Activated CD4-positive, alpha-beta T cell treated with anti-CD3 and anti-CD28 coated beads, Interleukin-2, amount 10 ng/mL, durations not matched to agents 7 days and 5 days (primary cell): Measurements from ENCODE around the gene BBS7. TPM values are rescaled to one million over a fixed set of nuclear protein-coding genes. Genes with fewer than 3 reads are reported as not detected.

ENCODE experiments used
- CTCF ChIA-PET: fragments of 350-600 bp; sonication (Branson Sonifier 250); formaldehyde crosslinking; loops from one replicate; lab custom pipeline; 2021; ENCODE audit warnings: antibody characterized with exemption; lab: Charles Lee
- POLR2A ChIA-PET: fragments of 350-600 bp; sonication (Branson Sonifier 250); formaldehyde crosslinking; loops from one replicate; lab custom pipeline; 2021; ENCODE audit warnings: antibody characterized with exemption; lab: Charles Lee
- DNase-seq: peaks from one replicate; pipeline ENCODE4 v3.0.0-alpha.2; 2020
- H3K27ac Mint-ChIP-seq: one replicate; pipeline ENCODE4 v1.8.0; 2021; ENCODE audit warnings: mild to moderate bottlenecking, moderate library complexity, mixed read lengths
- H3K27me3 Mint-ChIP-seq: one replicate; pipeline ENCODE4 v1.8.0; 2021; ENCODE audit warnings: mixed read lengths
- H3K36me3 Mint-ChIP-seq: one replicate; pipeline ENCODE4 v1.8.0; 2021; ENCODE audit warnings: low read depth, mixed read lengths
- H3K4me1 Mint-ChIP-seq: one replicate; pipeline ENCODE4 v1.8.0; 2021; ENCODE audit warnings: mixed read lengths
- H3K4me3 Mint-ChIP-seq: one replicate; pipeline ENCODE4 v1.8.0; 2021; ENCODE audit warnings: mild to moderate bottlenecking, moderate library complexity, mixed read lengths
- H3K9me3 Mint-ChIP-seq: one replicate; pipeline ENCODE4 v1.8.0; 2021; ENCODE audit warnings: mixed read lengths
- total RNA-seq, 2 experiments: library from RNA; stranded (reverse); gene quantifications; one replicate each; pipeline ENCODE4 v1.2.3, GENCODE V29; 2021

BBS7 gene
- total RNA-seq, 2 experiments from 2014 or later, result 16.3 to 21.5 TPM

DNA sequence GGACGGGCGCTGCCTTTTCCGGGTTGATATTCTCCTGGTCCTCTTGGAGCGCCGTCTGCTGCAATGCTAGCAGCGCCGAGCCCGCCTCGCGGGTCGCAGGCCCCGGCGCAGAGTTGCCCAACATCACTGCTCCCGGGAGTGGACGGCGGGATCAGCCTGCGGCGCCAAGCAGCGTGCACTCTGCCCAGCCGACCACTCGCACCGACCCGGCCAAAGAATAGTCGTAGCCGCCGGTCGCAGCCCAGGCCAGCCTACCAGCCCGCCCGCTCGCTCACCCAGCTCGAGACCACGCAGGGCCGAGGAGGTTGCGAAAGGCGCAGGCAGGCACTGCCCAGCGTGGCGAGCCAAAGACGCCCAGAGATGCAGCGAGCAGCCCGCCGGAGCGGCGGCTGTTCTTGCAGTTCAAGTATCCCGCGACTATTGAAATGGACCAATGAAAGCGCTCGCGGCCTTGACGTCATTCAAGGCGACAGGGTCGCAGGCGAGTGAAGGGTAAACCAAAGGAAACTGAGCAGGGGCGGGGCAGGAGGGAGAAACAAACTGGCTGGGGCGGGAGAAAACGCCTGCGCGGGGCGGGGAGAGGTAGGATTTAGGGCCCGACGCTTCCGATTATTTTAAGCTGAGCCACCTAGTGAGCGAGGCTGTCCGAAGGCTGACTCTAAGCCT, 46.6 kb downstream of the BBS7 start, which contains the start of gene CCNA2:
CCNA2 (minus strand) TSS at position 379 of the 666 bp plus-strand sequence; CDS start at position 124, 255 bp downstream.
- CTCF ChIA-PET, result interaction anchor here (1.0 to 1.1 kb wide), 2 partner anchors 10 to 33 kb away, joined by 3 read pairs; no protein-coding TSS in a partner anchor
- H3K27me3 Mint-ChIP-seq, result no peaks in the 10 kb centered on the region
- peak; percentile 99 for DNase-seq
- H3K9me3 Mint-ChIP-seq, result no peaks in the 10 kb centered on the region
- peak within 1 kb of the TSS; percentile 96 for H3K4me3 Mint-ChIP-seq
- peaks cover 40% of the 10 kb centered on the region for H3K36me3 Mint-ChIP-seq
- POLR2A ChIA-PET, result interaction anchor here (1.0 to 1.1 kb wide), 2 partner anchors 21 to 38 kb away, joined by 4 read pairs; no protein-coding TSS in a partner anchor
- H3K27ac Mint-ChIP-seq, result peak within 1 kb of the TSS; percentile 99
- H3K4me1 Mint-ChIP-seq, result peaks cover 34% of the 10 kb centered on the region

DNA sequence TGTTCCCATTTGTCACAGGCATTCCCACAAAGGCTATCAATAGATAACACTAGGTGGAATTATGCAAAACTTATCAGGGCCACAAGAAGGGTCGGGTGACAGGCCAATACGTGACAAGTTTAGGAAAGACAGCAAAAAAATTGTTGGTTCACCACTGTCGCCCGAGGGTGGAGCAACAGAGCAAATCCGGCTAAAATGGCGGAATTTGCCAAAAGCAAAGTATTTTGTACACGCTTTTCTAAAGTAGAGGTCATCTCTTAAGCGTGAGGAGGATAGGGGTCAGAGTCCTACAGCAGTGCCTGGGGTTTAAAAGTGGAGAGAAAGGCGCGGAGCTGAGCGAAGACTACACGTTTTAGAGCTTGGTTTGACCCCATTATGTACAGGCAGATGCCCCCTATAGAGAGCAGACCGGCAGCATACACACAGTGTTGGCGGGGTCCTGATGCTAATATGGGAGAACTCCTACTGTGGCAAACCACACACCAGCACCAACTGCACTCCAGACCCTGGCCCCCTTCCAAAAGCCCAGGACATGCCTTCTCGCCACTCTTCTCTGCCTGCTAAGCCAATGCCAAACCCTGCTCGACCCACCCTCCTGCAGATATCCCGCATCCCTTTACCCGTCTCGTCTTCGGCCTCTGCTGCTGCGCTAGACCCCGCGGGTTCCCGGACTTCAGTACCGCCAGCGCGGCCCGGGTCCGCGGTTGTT, 47.3 kb downstream of the BBS7 start:
- H3K4me3 Mint-ChIP-seq, result peak overlapping the region; percentile 96
- no peaks in the 10 kb centered on the region for H3K9me3 Mint-ChIP-seq
- ChIA-PET POLR2A (interaction anchor here (0.5 to 1.5 kb wide), 3 partner anchors 37 to 1757 kb away, joined by 3 to 4 read pairs (median 4); partner anchors contain the start of gene ANXA5), CTCF (interaction anchor here (1.0 to 1.8 kb wide), 2 partner anchors 11 to 32 kb away, joined by 3 to 4 read pairs; no protein-coding TSS in a partner anchor)
- peaks cover 41% of the 10 kb centered on the region for H3K4me1 Mint-ChIP-seq
- no peaks in the 10 kb centered on the region for H3K27me3 Mint-ChIP-seq
- H3K27ac Mint-ChIP-seq, result peak overlapping the region; percentile 99
- DNase-seq, result peak; percentile 75
- peaks cover 47% of the 10 kb centered on the region for H3K36me3 Mint-ChIP-seq

DNA sequence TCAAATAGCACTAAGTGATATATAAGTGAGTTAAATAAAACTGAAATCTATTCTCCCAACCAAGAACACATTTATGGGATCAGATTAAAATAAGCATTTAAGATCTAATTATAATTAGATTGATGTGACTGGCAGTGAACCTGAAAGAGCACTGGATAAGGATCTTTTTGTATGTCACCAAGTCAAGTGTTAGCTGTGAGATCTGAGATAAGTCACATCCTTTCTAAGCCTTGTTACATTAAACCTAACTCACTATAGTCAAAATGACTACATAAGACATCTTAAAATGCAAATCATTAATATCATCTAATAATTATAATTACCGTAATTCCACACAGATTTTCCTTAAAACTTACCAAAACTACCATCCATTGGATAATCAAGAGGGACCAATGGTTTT, 48.2 kb downstream of the BBS7 start:
- Mint-ChIP-seq H3K4me1 (peaks cover 48% of the 10 kb centered on the region), H3K4me3 (peak overlapping the region; percentile 96), H3K36me3 (peaks cover 56% of the 10 kb centered on the region), H3K9me3 (no peaks in the 10 kb centered on the region), H3K27ac (peak overlapping the region; percentile 99), H3K27me3 (no peaks in the 10 kb centered on the region)
- DNase-seq, result no peak
- ChIA-PET CTCF (interaction anchor here (0.9 to 2.7 kb wide), 4 partner anchors 12 to 146 kb away, joined by 3 to 8 read pairs (median 4); no protein-coding TSS in a partner anchor), POLR2A (interaction anchor here (1.5 kb wide), 1 partner anchor 125 kb away, joined by 3 read pairs; the partner anchor contains the start of gene ANXA5)

DNA sequence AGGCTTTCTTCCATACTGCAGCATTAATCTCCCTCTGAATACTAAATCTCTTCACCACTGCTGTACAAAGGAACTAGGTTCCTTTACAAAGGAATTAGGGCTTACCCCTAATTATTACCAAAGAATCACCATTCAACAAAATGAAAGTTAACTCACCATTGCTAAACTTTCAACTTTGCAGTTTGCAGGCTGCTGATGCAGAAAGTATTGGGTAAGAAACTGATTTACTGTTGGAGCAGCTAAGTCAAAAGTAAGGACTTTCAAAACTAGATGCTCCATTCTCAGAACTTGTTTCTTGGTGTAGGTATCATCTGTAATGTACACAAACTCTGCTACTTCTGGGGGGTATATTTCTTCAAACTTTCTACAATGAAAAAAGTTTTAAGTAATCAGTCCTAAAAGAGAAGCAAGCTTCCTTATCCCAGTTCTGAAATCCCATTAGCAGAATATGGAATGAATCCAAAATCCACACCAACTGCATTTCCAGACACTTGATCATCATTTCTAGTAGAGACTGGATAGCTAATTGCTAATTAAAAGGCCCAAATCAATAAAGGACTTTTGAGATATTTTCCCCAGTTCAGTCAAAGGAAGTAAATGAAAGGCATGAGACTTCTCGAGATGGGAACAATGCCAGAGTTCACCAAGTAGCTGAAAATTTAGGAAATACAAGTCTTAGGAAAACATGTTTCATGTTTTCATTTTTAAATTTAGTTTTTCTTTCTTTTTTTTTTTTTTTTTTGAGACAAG, 50.9 kb downstream of the BBS7 start:
- peaks cover 69% of the 10 kb centered on the region for H3K36me3 Mint-ChIP-seq
- POLR2A ChIA-PET, result interaction anchor here (1.2 kb wide), 1 partner anchor 11 kb away, joined by 8 read pairs; no protein-coding TSS in a partner anchor
- H3K4me1 Mint-ChIP-seq, result peaks cover 60% of the 10 kb centered on the region

DNA sequence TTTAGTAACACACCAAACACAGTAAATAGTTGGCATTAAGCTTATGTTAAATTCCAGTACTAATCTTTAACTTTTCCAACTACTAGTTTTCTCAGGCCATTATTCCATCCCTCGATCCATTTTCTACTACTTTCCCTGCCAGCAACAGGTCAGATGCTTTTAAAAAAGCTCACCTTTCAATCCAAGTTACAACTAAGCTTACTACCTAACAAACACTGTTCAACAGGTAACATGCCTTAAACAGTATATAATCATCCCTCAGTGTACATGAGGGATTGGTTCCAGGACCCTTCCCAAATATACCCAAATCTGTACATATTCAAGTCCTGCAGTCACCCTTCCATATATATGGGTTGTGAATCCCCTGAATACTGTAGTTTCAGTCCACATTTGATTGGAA, 52.1 kb downstream of the BBS7 start:
- Mint-ChIP-seq H3K4me1 (peaks cover 64% of the 10 kb centered on the region), H3K36me3 (peaks cover 72% of the 10 kb centered on the region), H3K9me3 (no peaks in the 10 kb centered on the region), H3K27me3 (no peaks in the 10 kb centered on the region), H3K4me3 (no peak overlapping the region), H3K27ac (peak overlapping the region; percentile 60)
- ChIA-PET CTCF (interaction anchor here (1.0 to 1.1 kb wide), 2 partner anchors 11 to 25 kb away, joined by 3 read pairs; no protein-coding TSS in a partner anchor), POLR2A (interaction anchor here (1.2 kb wide), 1 partner anchor 10 kb away, joined by 8 read pairs; no protein-coding TSS in a partner anchor)
- DNase-seq, result no peak

More for the DNA sequence above, 50.9 kb downstream of the BBS7 start:
- Mint-ChIP-seq H3K27me3 (no peaks in the 10 kb centered on the region), H3K4me3 (no peak overlapping the region), H3K9me3 (no peaks in the 10 kb centered on the region), H3K27ac (peak overlapping the region; percentile 67)
- no peak for DNase-seq
- CTCF ChIA-PET, result interaction anchor here (0.6 to 2.7 kb wide), 4 partner anchors 13 to 911 kb away, joined by 3 to 8 read pairs (median 4); no protein-coding TSS in a partner anchor

DNA sequence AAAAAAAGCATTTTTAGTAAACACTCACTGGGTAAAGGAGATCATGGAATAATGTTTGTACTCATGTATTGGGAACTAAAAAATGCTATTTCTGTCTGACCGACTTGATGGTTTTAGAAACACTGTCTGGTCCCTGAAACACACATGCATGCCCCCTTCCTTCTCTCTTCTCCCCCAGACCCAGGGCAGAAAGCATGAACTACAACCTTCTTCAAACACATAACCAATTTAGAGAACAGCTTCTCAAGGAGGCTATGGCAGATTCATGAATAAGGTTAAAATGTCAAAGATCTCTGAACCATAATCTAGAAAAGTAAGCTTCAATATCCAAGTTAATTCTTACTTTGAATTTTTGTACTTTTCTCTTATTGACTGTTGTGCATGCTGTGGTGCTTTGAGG, 52.6 kb downstream of the BBS7 start:
- no peak for DNase-seq
- Mint-ChIP-seq H3K27me3 (no peaks in the 10 kb centered on the region), H3K36me3 (peaks cover 72% of the 10 kb centered on the region), H3K4me1 (peaks cover 67% of the 10 kb centered on the region), H3K4me3 (no peak overlapping the region), H3K9me3 (no peaks in the 10 kb centered on the region), H3K27ac (peak overlapping the region; percentile 60)
- CTCF ChIA-PET, result interaction anchor here (1.0 kb wide), 1 partner anchor 10 kb away, joined by 3 read pairs; no protein-coding TSS in a partner anchor
- POLR2A ChIA-PET, result no interaction called here

DNA sequence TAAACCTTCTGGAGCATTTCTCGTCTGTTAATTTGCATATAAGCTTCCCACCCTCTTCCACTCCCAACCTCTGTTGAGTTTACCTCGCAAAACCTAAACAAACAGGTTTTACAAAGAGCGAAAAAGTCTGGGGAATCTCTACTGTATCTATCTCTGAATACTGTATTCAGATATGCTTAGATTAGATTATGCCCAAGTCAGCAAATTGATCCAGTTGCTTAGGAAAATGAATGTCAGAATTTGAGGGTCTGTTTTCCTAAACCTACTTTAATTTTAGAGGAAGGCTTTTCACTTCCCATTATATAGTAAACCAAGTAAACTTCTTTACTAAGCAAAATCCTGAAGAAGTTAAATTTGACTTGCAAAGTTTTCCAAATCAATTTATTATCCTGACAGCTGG, 53.3 kb downstream of the BBS7 start:
- ChIA-PET POLR2A (no interaction called here), CTCF (interaction anchor here (1.0 kb wide), 1 partner anchor 10 kb away, joined by 3 read pairs; no protein-coding TSS in a partner anchor)
- no peak for DNase-seq
- H3K4me3 Mint-ChIP-seq, result no peak overlapping the region
- no peak overlapping the region for H3K27ac Mint-ChIP-seq
- no peaks in the 10 kb centered on the region for H3K27me3 Mint-ChIP-seq
- peaks cover 65% of the 10 kb centered on the region for H3K4me1 Mint-ChIP-seq
- H3K36me3 Mint-ChIP-seq, result peaks cover 66% of the 10 kb centered on the region
- H3K9me3 Mint-ChIP-seq, result no peaks in the 10 kb centered on the region

DNA sequence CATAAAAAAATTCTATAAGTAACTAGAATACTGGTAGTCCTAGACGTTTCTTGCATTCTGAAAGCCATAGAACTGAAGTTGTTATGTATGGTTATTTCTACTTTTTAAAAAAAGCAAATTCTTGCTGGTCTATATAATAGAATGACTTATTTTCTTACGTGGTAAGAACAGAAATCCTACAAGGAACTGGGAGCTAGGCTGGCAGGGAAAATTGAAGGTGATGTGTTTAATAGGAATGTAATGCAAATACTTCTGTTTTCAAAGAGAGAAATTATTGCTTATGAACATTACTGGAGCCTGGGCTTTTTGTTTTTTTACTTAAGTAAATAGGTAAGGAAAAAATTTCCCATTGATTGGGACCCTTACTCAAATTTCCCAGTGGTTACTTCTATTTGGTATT, 55.5 kb downstream of the BBS7 start:
- POLR2A ChIA-PET, result no interaction called here
- Mint-ChIP-seq H3K4me3 (no peak overlapping the region), H3K27me3 (no peaks in the 10 kb centered on the region), H3K4me1 (peaks cover 63% of the 10 kb centered on the region), H3K9me3 (no peaks in the 10 kb centered on the region), H3K36me3 (peaks cover 69% of the 10 kb centered on the region), H3K27ac (no peak overlapping the region)
- no peak for DNase-seq
- CTCF ChIA-PET, result no interaction called here

DNA sequence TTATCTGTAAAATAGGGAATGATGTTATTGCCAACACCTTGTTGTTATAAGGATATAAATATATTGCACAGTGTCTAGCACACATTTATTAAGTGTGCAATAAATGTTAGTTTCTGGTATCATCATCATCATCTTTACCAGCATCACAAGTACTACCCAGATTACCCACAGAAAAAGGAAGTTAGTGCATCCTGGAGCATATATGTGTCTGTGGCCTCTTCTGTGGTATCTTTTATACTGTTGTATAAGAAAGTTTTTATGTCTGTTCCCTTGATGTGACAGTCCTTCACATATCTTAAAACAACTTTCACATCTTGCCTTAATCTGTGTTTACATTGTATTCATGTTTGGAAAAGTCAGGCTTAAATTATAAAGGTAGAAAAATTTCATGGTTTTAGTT, 59.2 kb downstream of the BBS7 start:
- no peak for DNase-seq
- Mint-ChIP-seq H3K4me3 (no peak overlapping the region), H3K27me3 (no peaks in the 10 kb centered on the region), H3K4me1 (peaks cover 43% of the 10 kb centered on the region), H3K9me3 (no peaks in the 10 kb centered on the region), H3K27ac (no peak overlapping the region), H3K36me3 (peaks cover 50% of the 10 kb centered on the region)
- CTCF ChIA-PET, result interaction anchor here (1.2 to 1.6 kb wide), 2 partner anchors 9 to 25 kb away, joined by 3 read pairs; no protein-coding TSS in a partner anchor
- POLR2A ChIA-PET, result no interaction called here

DNA sequence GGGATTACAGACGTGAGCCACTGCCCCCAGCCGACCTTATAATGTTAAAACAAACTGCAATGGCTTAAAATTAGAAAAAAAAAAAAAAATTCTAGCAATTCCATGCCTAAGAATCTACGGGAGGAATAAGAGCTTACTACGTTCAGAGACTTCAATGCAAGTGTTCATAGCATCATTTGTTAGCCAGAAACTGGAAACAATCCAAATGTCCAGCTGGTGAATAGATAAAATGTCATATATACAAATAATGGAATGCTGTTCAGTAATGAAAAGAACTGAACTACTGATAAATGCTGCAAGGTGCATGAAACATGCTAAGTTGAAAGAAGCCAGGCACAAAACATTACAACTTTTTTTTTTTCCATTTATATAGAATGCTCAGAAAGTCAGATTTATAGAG, 63.9 kb downstream of the BBS7 start:
- no peaks in the 10 kb centered on the region for H3K27me3 Mint-ChIP-seq
- ChIA-PET POLR2A (no interaction called here), CTCF (interaction anchor here (0.6 kb wide), 1 partner anchor 13 kb away, joined by 3 read pairs; no protein-coding TSS in a partner anchor)
- H3K4me1 Mint-ChIP-seq, result peaks cover 46% of the 10 kb centered on the region
- H3K9me3 Mint-ChIP-seq, result no peaks in the 10 kb centered on the region
- no peak overlapping the region for H3K4me3 Mint-ChIP-seq
- H3K36me3 Mint-ChIP-seq, result peaks cover 53% of the 10 kb centered on the region
- no peak for DNase-seq
- no peak overlapping the region for H3K27ac Mint-ChIP-seq

DNA sequence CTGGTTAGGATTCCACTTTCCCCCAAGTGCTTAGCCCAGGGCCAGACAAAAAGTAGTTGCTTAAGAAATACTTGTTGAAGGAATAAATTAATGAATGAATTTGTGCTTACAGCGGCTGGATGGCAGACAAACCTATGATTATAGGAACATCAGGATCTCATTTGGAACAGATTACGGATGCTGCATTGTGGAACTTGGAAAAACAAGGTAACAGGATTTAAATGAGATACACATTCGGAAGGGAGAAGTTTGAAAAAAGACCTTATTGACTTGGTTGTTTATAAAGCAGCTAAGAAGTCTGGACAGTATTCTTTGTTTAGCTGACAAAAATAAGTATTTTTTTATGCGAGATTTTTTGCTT, 68.6 kb downstream of the BBS7 start:
- DNase-seq, result no peak
- Mint-ChIP-seq H3K27me3 (no peaks in the 10 kb centered on the region), H3K4me1 (peaks cover 54% of the 10 kb centered on the region), H3K9me3 (peaks cover 2% of the 10 kb centered on the region), H3K36me3 (peaks cover 30% of the 10 kb centered on the region), H3K27ac (peak overlapping the region; percentile 98), H3K4me3 (peak overlapping the region; percentile 93)
- ChIA-PET CTCF (interaction anchor here (1.2 kb wide), 1 partner anchor 9 kb away, joined by 3 read pairs; no protein-coding TSS in a partner anchor), POLR2A (interaction anchor here (0.6 kb wide), 1 partner anchor 41 kb away, joined by 3 read pairs; no protein-coding TSS in a partner anchor)
